Astrocyte (in vitro differentiated cells and primary cell): Measurements from ENCODE around the gene SGK1. TPM values are rescaled to one million over a fixed set of nuclear protein-coding genes. Genes with fewer than 3 reads are reported as not detected.
"Not testable (repeated sequence)": the region's sequence is repeated elsewhere in the genome, so short reads cannot be mapped to it uniquely, and the experiment has no call there.

Experiments used
- DNase-seq: peaks from one replicate; pipeline ENCODE4 v3.0.0-alpha.2; 2010; ENCODE audit warnings: low read depth
- FAIRE-seq: peaks from 2 replicates; lab custom pipeline; 2011; peaks lifted over from hg19 to GRCh38; lab: Jason Lieb, UNC
- H2AFZ ChIP-seq: 2 replicates; pipeline ENCODE4 v1.6.0; 2012; ENCODE audit warnings: low read depth, low read length, inconsistent platforms
- H3K27ac ChIP-seq: 2 replicates; pipeline ENCODE4 v1.5.1; 2011; ENCODE audit warnings: low read depth, low read length, inconsistent platforms
- H3K27me3 ChIP-seq: 2 replicates; pipeline ENCODE4 v1.6.0; 2011; ENCODE audit warnings: low read length, inconsistent platforms; ENCODE audit not compliant: insufficient read depth
- H3K36me3 ChIP-seq: 2 replicates; pipeline ENCODE4 v1.5.1; 2011; ENCODE audit warnings: low read length, inconsistent platforms; ENCODE audit not compliant: insufficient read depth
- H3K4me1 ChIP-seq: 2 replicates; pipeline ENCODE4 v1.5.1; 2011; ENCODE audit warnings: low read length, inconsistent platforms; ENCODE audit not compliant: insufficient read depth
- H3K4me2 ChIP-seq: 2 replicates; pipeline ENCODE4 v1.6.0; 2012; ENCODE audit warnings: low read length, inconsistent platforms
- H3K4me3 ChIP-seq: 2 replicates; pipeline ENCODE4 v1.5.1; 2011; ENCODE audit warnings: low read depth, mild to moderate bottlenecking, low read length, inconsistent platforms; ENCODE audit not compliant: insufficient read depth
- H3K79me2 ChIP-seq: 2 replicates; pipeline ENCODE4 v1.6.0; 2012; ENCODE audit warnings: mild to moderate bottlenecking, low read length, inconsistent platforms; ENCODE audit not compliant: insufficient read depth
- H3K9ac ChIP-seq: 2 replicates; pipeline ENCODE4 v1.6.0; 2012; ENCODE audit warnings: mild to moderate bottlenecking, low read length, inconsistent platforms
- H3K9me3 ChIP-seq: 2 replicates; pipeline ENCODE4 v1.5.1; 2012; ENCODE audit warnings: low read depth, mild to moderate bottlenecking, low read length, inconsistent platforms; ENCODE audit not compliant: insufficient read depth
- H4K20me1 ChIP-seq: 2 replicates; pipeline ENCODE4 v1.6.0; 2012; ENCODE audit warnings: low read length, inconsistent platforms; ENCODE audit not compliant: insufficient read depth
- H3K27ac Mint-ChIP-seq: one replicate; pipeline ENCODE4 v1.8.0; 2021; ENCODE audit warnings: mild to moderate bottlenecking, mixed read lengths; ENCODE audit not compliant: unreplicated experiment
- H3K27me3 Mint-ChIP-seq: one replicate; pipeline ENCODE4 v1.8.0; 2021; ENCODE audit warnings: low read depth, mixed read lengths; ENCODE audit not compliant: unreplicated experiment
- H3K36me3 Mint-ChIP-seq: one replicate; pipeline ENCODE4 v1.8.0; 2021; ENCODE audit warnings: low read depth, mixed read lengths; ENCODE audit not compliant: unreplicated experiment
- H3K4me1 Mint-ChIP-seq: one replicate; pipeline ENCODE4 v1.8.0; 2021; ENCODE audit warnings: low read depth, mixed read lengths; ENCODE audit not compliant: unreplicated experiment
- H3K4me3 Mint-ChIP-seq: one replicate; pipeline ENCODE4 v1.8.0; 2021; ENCODE audit warnings: mild to moderate bottlenecking, moderate library complexity, mixed read lengths; ENCODE audit not compliant: unreplicated experiment
- H3K9me3 Mint-ChIP-seq: one replicate; pipeline ENCODE4 v1.8.0; 2021; ENCODE audit warnings: mild to moderate bottlenecking, mixed read lengths; ENCODE audit not compliant: unreplicated experiment
- CTCF ChIP-seq: IDR thresholded peaks from 2 replicates; pipeline ENCODE4 v1.5.1; 2011; ENCODE audit warnings: low read depth, mild to moderate bottlenecking, inconsistent platforms, low read length, moderate library complexity; ENCODE audit not compliant: insufficient read depth
- EZH2 ChIP-seq: IDR thresholded peaks from 2 replicates; pipeline ENCODE4 v1.6.1; 2012; ENCODE audit warnings: mild to moderate bottlenecking, low read length, inconsistent platforms; ENCODE audit not compliant: insufficient read depth
- total RNA-seq: library from RNA; stranded (reverse); gene quantifications from 2 replicates; pipeline ENCODE4 v1.2.1, GENCODE V29; 2021

SGK1 gene
- total RNA-seq, 1 donor from 2014 or later, result 117 TPM

DNA sequence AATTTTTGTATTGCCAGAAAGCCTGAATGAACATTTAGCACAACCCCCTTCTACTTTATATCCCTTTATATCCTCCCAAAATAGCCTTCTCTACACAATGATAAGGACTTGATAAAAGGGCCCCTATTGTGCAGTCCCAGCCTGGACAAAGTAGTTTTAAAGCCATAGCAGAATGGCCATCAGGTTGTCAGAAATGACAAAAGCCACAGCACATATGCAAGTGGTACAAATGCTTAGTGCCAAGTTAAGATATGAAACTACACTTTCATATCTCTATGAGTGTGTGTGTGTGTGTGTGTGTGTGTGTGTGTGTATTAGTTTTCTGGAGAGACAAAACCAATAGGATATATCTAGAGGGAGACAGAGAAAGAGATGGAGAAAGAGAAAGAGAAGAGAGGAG lies 132.6 kb downstream of the SGK1 start:
- H3K27ac Mint-ChIP-seq, result no peak overlapping the region
- Histone ChIP-seq H3K36me3 (no peaks in the 10 kb centered on the region), H4K20me1 (no peaks in the 10 kb centered on the region), H3K79me2 (no peaks in the 10 kb centered on the region), H3K4me3 (no peak overlapping the region), H3K9me3 (no peaks in the 10 kb centered on the region), H3K4me2 (no peak overlapping the region), H3K27ac (no peak overlapping the region), H3K27me3 (no peaks in the 10 kb centered on the region), H3K9ac (no peak overlapping the region), H3K4me1 (no peaks in the 10 kb centered on the region), H2AFZ (no peak overlapping the region)
- no peaks in the 10 kb centered on the region for H3K27me3 Mint-ChIP-seq
- H3K4me3 Mint-ChIP-seq, result no peak overlapping the region
- no peaks in the 10 kb centered on the region for H3K36me3 Mint-ChIP-seq
- peaks cover 1% of the 10 kb centered on the region for H3K9me3 Mint-ChIP-seq
- DNase-seq, result no peak
- H3K4me1 Mint-ChIP-seq, result no peaks in the 10 kb centered on the region
- TF ChIP-seq CTCF, result no peak
- TF ChIP-seq EZH2, result no peak
- no peak for FAIRE-seq

GRCh38 chr6:134183844-134184243 lies 134.1 kb downstream of the SGK1 start:
- H3K27ac Mint-ChIP-seq, result no peak overlapping the region
- H3K9me3 ChIP-seq, result no peaks in the 10 kb centered on the region
- H3K4me3 Mint-ChIP-seq, result no peak overlapping the region
- H3K27ac ChIP-seq, result no peak overlapping the region
- H3K4me3 ChIP-seq, result no peak overlapping the region
- H4K20me1 ChIP-seq, result no peaks in the 10 kb centered on the region
- no peak overlapping the region for H3K9ac ChIP-seq
- H3K27me3 Mint-ChIP-seq, result no peaks in the 10 kb centered on the region
- no peaks in the 10 kb centered on the region for H3K4me1 Mint-ChIP-seq
- DNase-seq (no peak), FAIRE-seq (no peak)
- H3K9me3 Mint-ChIP-seq, result peaks cover 1% of the 10 kb centered on the region
- no peaks in the 10 kb centered on the region for H3K79me2 ChIP-seq
- H3K36me3 Mint-ChIP-seq, result no peaks in the 10 kb centered on the region
- H3K4me2 ChIP-seq, result no peak overlapping the region
- no peaks in the 10 kb centered on the region for H3K27me3 ChIP-seq
- peaks cover under 1% of the 10 kb centered on the region for H3K4me1 ChIP-seq
- no peak overlapping the region for H2AFZ ChIP-seq
- no peaks in the 10 kb centered on the region for H3K36me3 ChIP-seq
- TF ChIP-seq CTCF, result no peak
- TF ChIP-seq EZH2, result no peak

- Histone ChIP-seq H3K36me3 (no peaks in the 10 kb centered on the region), H3K27ac (no peak overlapping the region), H2AFZ (no peak overlapping the region), H3K4me1 (peaks cover 11% of the 10 kb centered on the region), H3K4me3 (no peak overlapping the region), H3K79me2 (no peaks in the 10 kb centered on the region), H4K20me1 (no peaks in the 10 kb centered on the region), H3K9ac (no peak overlapping the region), H3K9me3 (no peaks in the 10 kb centered on the region), H3K4me2 (no peak overlapping the region), H3K27me3 (no peaks in the 10 kb centered on the region)
- FAIRE-seq (no peak), DNase-seq (no peak)
- no peak overlapping the region for H3K27ac Mint-ChIP-seq
- H3K4me1 Mint-ChIP-seq, result peaks cover 8% of the 10 kb centered on the region
- TF ChIP-seq EZH2, result no peak
- no peak for TF ChIP-seq CTCF
- H3K36me3 Mint-ChIP-seq, result no peaks in the 10 kb centered on the region
- no peak overlapping the region for H3K4me3 Mint-ChIP-seq
- no peaks in the 10 kb centered on the region for H3K27me3 Mint-ChIP-seq
- peaks cover 1% of the 10 kb centered on the region for H3K9me3 Mint-ChIP-seq
These were observed 135.4 kb downstream of the SGK1 start for GRCh38 chr6:134182528-134182927.

GRCh38 chr6:134181726-134182125 lies 136.2 kb downstream of the SGK1 start:
- H3K27ac Mint-ChIP-seq, H4K20me1 ChIP-seq, H3K4me2 ChIP-seq, H3K4me1 Mint-ChIP-seq, H3K79me2 ChIP-seq, H3K9me3 ChIP-seq, H3K27me3 Mint-ChIP-seq, H3K4me3 Mint-ChIP-seq, H2AFZ ChIP-seq, H3K27ac ChIP-seq, FAIRE-seq, H3K4me3 ChIP-seq, H3K9me3 Mint-ChIP-seq, H3K27me3 ChIP-seq, H3K36me3 ChIP-seq, H3K36me3 Mint-ChIP-seq, H3K9ac ChIP-seq, DNase-seq: not testable (repeated sequence)
- H3K4me1 ChIP-seq, result peaks cover 15% of the 10 kb centered on the region
